GM13976 (cell line): ENCODE results near the gene COX19.

Source experiments
- DNase-seq: peaks from one replicate; pipeline ENCODE4 v3.0.0; 2012; ENCODE audit warnings: low spot score
- CTCF ChIP-seq: IDR thresholded peaks from 2 replicates; pipeline ENCODE4 v1.5.1; 2012; ENCODE audit warnings: borderline replicate concordance, mild to moderate bottlenecking; ENCODE audit not compliant: insufficient read depth; ENCODE audit errors: extremely low read depth, missing control alignments, control extremely low read depth
- in situ Hi-C: fragments of 300-500 bp; cut with MboI; formaldehyde crosslinking; loops from one replicate; pipeline ENCODE4 v1.12.0; 2022; ENCODE audit warnings: low sequenced_read_pairs, mixed read lengths, inconsistent platforms; ENCODE audit not compliant: unreplicated experiment

COX19 gene

GRCh38 chr7:1015196-1016121, 40.1 kb upstream of the COX19 start:
- in situ Hi-C loops, result no loop called here
- TF ChIP-seq CTCF, result no peak
- DNase-seq, result no peak

DNA sequence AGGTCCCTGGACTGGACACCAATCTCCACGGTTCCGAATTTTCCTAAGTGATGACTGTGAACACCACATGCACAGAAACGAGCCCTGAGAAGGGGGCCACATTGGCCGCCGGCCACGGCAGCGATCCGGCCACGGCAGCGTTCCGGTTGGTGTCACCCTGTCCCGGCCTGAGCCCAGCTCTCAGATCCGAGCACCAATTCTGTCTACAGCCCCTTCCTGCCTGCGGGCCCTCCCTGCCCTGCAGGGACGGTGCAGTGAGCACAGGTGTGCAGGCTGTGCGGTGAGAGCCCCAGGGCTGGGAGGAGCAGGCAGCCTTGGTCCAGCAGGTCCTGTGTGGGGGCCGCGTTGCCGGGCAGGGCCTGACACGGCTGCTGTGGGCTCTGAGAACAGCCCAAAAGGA, 39.3 kb upstream of the COX19 start:
- no peak for TF ChIP-seq CTCF
- in situ Hi-C loops, result no loop called here
- no peak for DNase-seq

GRCh38 chr7:1013581-1013980, 38.2 kb upstream of the COX19 start:
- DNase-seq, result no peak
- in situ Hi-C loops, result no loop called here
- no peak for TF ChIP-seq CTCF

GRCh38 chr7:1012716-1013095, 37.4 kb upstream of the COX19 start:
- no peak for DNase-seq
- TF ChIP-seq CTCF, result no peak
- in situ Hi-C loops, result no loop called here

GRCh38 chr7:1012004-1012715, 36.8 kb upstream of the COX19 start:
- in situ Hi-C loops, result no loop called here
- TF ChIP-seq CTCF, result no peak
- DNase-seq, result no peak

DNA sequence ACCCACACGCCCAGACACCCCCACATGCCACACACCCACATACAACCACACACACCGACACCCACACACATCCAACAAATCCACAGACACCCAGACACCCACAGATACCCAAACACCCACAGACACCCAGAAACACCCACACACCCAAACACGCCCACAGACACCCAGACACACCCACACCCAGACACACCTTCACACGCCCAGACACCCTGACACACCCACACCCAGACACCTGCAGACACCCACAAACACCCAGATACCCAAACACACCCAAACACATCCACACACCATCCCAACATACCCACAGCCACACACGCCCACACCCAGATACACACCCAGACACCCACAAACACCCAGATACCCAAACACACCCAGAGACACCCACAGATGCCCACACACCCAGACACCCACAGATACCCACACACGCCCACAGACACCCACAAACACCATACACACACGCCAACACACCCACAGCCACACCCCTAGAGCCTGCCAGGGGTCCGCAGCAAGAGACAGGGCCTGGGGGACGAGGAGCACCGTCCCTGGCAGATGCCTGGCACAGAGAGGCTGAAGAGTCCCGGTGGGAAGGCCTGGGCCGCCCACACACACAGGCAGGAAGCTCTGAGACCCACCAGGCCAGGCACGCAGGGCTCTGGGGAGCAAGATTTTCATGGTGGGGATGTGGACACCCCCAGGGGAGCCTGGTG, 36.1 kb upstream of the COX19 start:
- TF ChIP-seq CTCF, result no peak
- in situ Hi-C loops, result no loop called here
- DNase-seq, result no peak
